ENCODE results near the gene OR2J2.
"Not testable (repeated sequence)": the region's sequence is repeated elsewhere in the genome, so short reads cannot be mapped to it uniquely, and the experiment has no call there.

The OR2J2 gene

GRCh38 chr6:29146179-29146578, 24.5 kb upstream of the OR2J2 start:
- no peak for TF ChIP-seq CTCF (IDR thresholded peaks at IDR 0.05; ENCODE audit: low read length, missing control alignments)
- DNase-seq (ENCODE audit: low read depth) = no peak

GRCh38 chr6:29147074-29147473, 23.6 kb upstream of the OR2J2 start:
- no peak for DNase-seq (ENCODE audit: low read depth)
- no peak for TF ChIP-seq CTCF (IDR thresholded peaks at IDR 0.05; ENCODE audit: low read length, missing control alignments)
- no peak overlapping the region for H3K4me3 ChIP-seq (replicated peaks; ENCODE audit: low read depth, low read length)

More at GRCh38 chr6:29146179-29146578, 24.5 kb upstream of the OR2J2 start:
- H3K4me3 ChIP-seq (replicated peaks; ENCODE audit: low read depth, low read length) = no peak overlapping the region

- H3K4me3 ChIP-seq (replicated peaks; ENCODE audit: low read depth, low read length); DNase-seq (ENCODE audit: low read depth): not testable (repeated sequence)
Observed at GRCh38 chr6:29149444-29149843, 21.3 kb upstream of the OR2J2 start.

GRCh38 chr6:29153083-29153482, 17.6 kb upstream of the OR2J2 start:
- no peak for TF ChIP-seq CTCF (IDR thresholded peaks at IDR 0.05; ENCODE audit: low read length, missing control alignments)
- no peak overlapping the region for H3K4me3 ChIP-seq (replicated peaks; ENCODE audit: low read depth, low read length)
- DNase-seq (ENCODE audit: low read depth) = no peak

GRCh38 chr6:29155182-29155581, 15.5 kb upstream of the OR2J2 start:
- not testable (repeated sequence) for DNase-seq (ENCODE audit: low read depth); H3K4me3 ChIP-seq (replicated peaks; ENCODE audit: low read depth, low read length)

- not testable (repeated sequence) for H3K4me3 ChIP-seq (replicated peaks; ENCODE audit: low read depth, low read length)
Observed at GRCh38 chr6:29159922-29160321, 10.8 kb upstream of the OR2J2 start.

GRCh38 chr6:29165571-29165970, 5.1 kb upstream of the OR2J2 start:
- DNase-seq (ENCODE audit: low read depth); H3K4me3 ChIP-seq (replicated peaks; ENCODE audit: low read depth, low read length): not testable (repeated sequence)

More at GRCh38 chr6:29159922-29160321, 10.8 kb upstream of the OR2J2 start:
- not testable (repeated sequence) for DNase-seq (ENCODE audit: low read depth)

GRCh38 chr6:29171736-29172135, 1.0 kb downstream of the OR2J2 start:
- no peak overlapping the region for H3K4me3 ChIP-seq (replicated peaks; ENCODE audit: low read depth, low read length)
- no peak for DNase-seq (ENCODE audit: low read depth)
- TF ChIP-seq CTCF (IDR thresholded peaks at IDR 0.05; ENCODE audit: low read length, missing control alignments) = no peak

- no peak overlapping the region for H3K4me3 ChIP-seq (replicated peaks; ENCODE audit: low read depth, low read length)
- DNase-seq (ENCODE audit: low read depth) = no peak
- TF ChIP-seq CTCF (IDR thresholded peaks at IDR 0.05; ENCODE audit: low read length, missing control alignments) = no peak
Observed at GRCh38 chr6:29183594-29183993, 12.9 kb downstream of the OR2J2 start.

- not testable (repeated sequence) for DNase-seq (ENCODE audit: low read depth); H3K4me3 ChIP-seq (replicated peaks; ENCODE audit: low read depth, low read length)
Observed at GRCh38 chr6:29188659-29189058, 18.0 kb downstream of the OR2J2 start.
